HG03060 (cell line): ENCODE results near the gene ST8SIA4.
"Not testable (repeated sequence)": the region's sequence is repeated elsewhere in the genome, so short reads cannot be mapped to it uniquely, and the experiment has no call there.

Source experiments
- ATAC-seq: cut with Tn5 transposase; IDR thresholded peaks from one replicate; pipeline ENCODE4 v1.9.1; 2021; ENCODE audit warnings: low read depth, moderate number of reproducible peaks; ENCODE audit not compliant: unreplicated experiment

Gene ST8SIA4

GRCh38 chr5:100789694-100790093 is 113.4 kb downstream of the ST8SIA4 start:
- ATAC-seq, result no peak

- ATAC-seq, result no peak
Observed at GRCh38 chr5:100788417-100788816, 114.7 kb downstream of the ST8SIA4 start.

- peak; percentile 70 for ATAC-seq
Observed at GRCh38 chr5:100787648-100788047, 115.4 kb downstream of the ST8SIA4 start.

GRCh38 chr5:100785536-100785935 is 117.5 kb downstream of the ST8SIA4 start:
- not testable (repeated sequence) for ATAC-seq

- peak; percentile 61 for ATAC-seq
Observed at GRCh38 chr5:100780376-100780870, 122.7 kb downstream of the ST8SIA4 start.

GRCh38 chr5:100779669-100780375 is 123.3 kb downstream of the ST8SIA4 start:
- ATAC-seq, result peak; percentile 8

GRCh38 chr5:100777680-100778300 is 125.3 kb downstream of the ST8SIA4 start:
- peak; percentile 79 for ATAC-seq

- no peak for ATAC-seq
Observed at GRCh38 chr5:100775533-100775855, 127.6 kb downstream of the ST8SIA4 start.

GRCh38 chr5:100772548-100772947 is 130.5 kb downstream of the ST8SIA4 start:
- ATAC-seq, result no peak

- no peak for ATAC-seq
Observed at GRCh38 chr5:100772006-100772405, 131.1 kb downstream of the ST8SIA4 start.

- ATAC-seq, result no peak
Observed at GRCh38 chr5:100771181-100771580, 131.9 kb downstream of the ST8SIA4 start.

GRCh38 chr5:100768221-100768620 is 134.9 kb downstream of the ST8SIA4 start:
- no peak for ATAC-seq

- ATAC-seq, result no peak
Observed at GRCh38 chr5:100762995-100763394, 140.1 kb downstream of the ST8SIA4 start.

GRCh38 chr5:100762108-100762507 is 141.0 kb downstream of the ST8SIA4 start:
- ATAC-seq, result no peak

- ATAC-seq, result no peak
Observed at GRCh38 chr5:100761192-100761591, 141.9 kb downstream of the ST8SIA4 start.

GRCh38 chr5:100760688-100761087 is 142.4 kb downstream of the ST8SIA4 start:
- ATAC-seq, result no peak

- ATAC-seq, result no peak
Observed at GRCh38 chr5:100758780-100759179, 144.3 kb downstream of the ST8SIA4 start.

- ATAC-seq, result no peak
Observed at GRCh38 chr5:100758306-100758705, 144.8 kb downstream of the ST8SIA4 start.

- no peak for ATAC-seq
Observed at GRCh38 chr5:100757618-100758017, 145.5 kb downstream of the ST8SIA4 start.
